H9 (cell line): ENCODE measurements around the gene IMMP2L. TPM values are rescaled to one million over a fixed set of nuclear protein-coding genes. Genes with fewer than 3 reads are reported as not detected.

Experiments used
- DNase-seq: peaks from one replicate; pipeline ENCODE4 v3.0.0-alpha.2; 2017
- H2AFZ ChIP-seq: one replicate; pipeline ENCODE4 v1.6.1; 2013; ENCODE audit warnings: mild to moderate bottlenecking, low read length, control low read depth, moderate library complexity
- H2AK5ac ChIP-seq: 2 replicates; pipeline ENCODE4 v1.6.1; 2013; ENCODE audit warnings: low read length, control low read depth, mixed read lengths; ENCODE audit not compliant: insufficient read length
- H2BK120ac ChIP-seq: one replicate; pipeline ENCODE4 v1.6.1; 2013; ENCODE audit warnings: low read depth, mild to moderate bottlenecking, low read length, control low read depth, inconsistent platforms; ENCODE audit not compliant: poor library complexity, severe bottlenecking
- H2BK12ac ChIP-seq: 2 replicates; pipeline ENCODE4 v1.6.1; 2013; ENCODE audit warnings: low read length, control low read depth, mixed read lengths, low read depth; ENCODE audit not compliant: insufficient read length
- H2BK15ac ChIP-seq: 2 replicates; pipeline ENCODE4 v1.6.1; 2013; ENCODE audit warnings: low read depth, low read length, control low read depth
- H2BK20ac ChIP-seq: one replicate; pipeline ENCODE4 v1.6.1; 2013; ENCODE audit warnings: low read depth, mild to moderate bottlenecking, low read length, control low read depth, inconsistent platforms; ENCODE audit not compliant: poor library complexity, severe bottlenecking
- H2BK5ac ChIP-seq: 2 replicates; pipeline ENCODE4 v1.6.1; 2013; ENCODE audit warnings: low read length, control low read depth, mixed read lengths; ENCODE audit not compliant: insufficient read length
- H3K14ac ChIP-seq: 2 replicates; pipeline ENCODE4 v1.6.1; 2013; ENCODE audit warnings: low read length, control low read depth; ENCODE audit not compliant: insufficient read depth
- H3K18ac ChIP-seq: 2 replicates; pipeline ENCODE4 v1.6.1; 2013; ENCODE audit warnings: low read depth, mild to moderate bottlenecking, mixed read lengths, low read length, control low read depth; ENCODE audit not compliant: insufficient read length
- H3K23ac ChIP-seq: 2 replicates; pipeline ENCODE4 v1.6.1; 2013; ENCODE audit warnings: low read length, control low read depth, mixed read lengths, low read depth; ENCODE audit not compliant: insufficient read length
- H3K23me2 ChIP-seq: 2 replicates; pipeline ENCODE4 v1.6.1; 2013; ENCODE audit warnings: low read depth, mild to moderate bottlenecking, mixed read lengths, low read length, control low read depth; ENCODE audit not compliant: insufficient read length, poor library complexity, severe bottlenecking
- H3K27ac ChIP-seq: 2 replicates; pipeline ENCODE4 v1.5.1; 2013; ENCODE audit warnings: low read length, control low read depth, mixed read lengths, low read depth; ENCODE audit not compliant: insufficient read length
- H3K27me3 ChIP-seq: 2 replicates; pipeline ENCODE4 v1.6.1; 2013; ENCODE audit warnings: low read length, control low read depth, inconsistent platforms; ENCODE audit not compliant: insufficient read depth
- H3K4ac ChIP-seq: 2 replicates; pipeline ENCODE4 v1.6.1; 2013; ENCODE audit warnings: low read depth, mild to moderate bottlenecking, control low read depth, inconsistent platforms, low read length, moderate library complexity
- H3K4me1 ChIP-seq: 2 replicates; pipeline ENCODE4 v1.6.1; 2013; ENCODE audit warnings: low read length, control low read depth, inconsistent platforms; ENCODE audit not compliant: insufficient read depth
- H3K4me2 ChIP-seq: 2 replicates; pipeline ENCODE4 v1.6.1; 2013; ENCODE audit warnings: low read length, control low read depth, mixed read lengths; ENCODE audit not compliant: insufficient read length, insufficient read depth
- H3K56ac ChIP-seq: 2 replicates; pipeline ENCODE4 v1.6.1; 2013; ENCODE audit warnings: low read depth, mild to moderate bottlenecking, mixed read lengths, low read length, control low read depth; ENCODE audit not compliant: insufficient read length
- H3K79me1 ChIP-seq: 2 replicates; pipeline ENCODE4 v1.6.1; 2013; ENCODE audit warnings: low read depth, mild to moderate bottlenecking, moderate library complexity, low read length, control low read depth, inconsistent platforms; ENCODE audit not compliant: insufficient read depth, poor library complexity, severe bottlenecking
- H3K79me2 ChIP-seq: 2 replicates; pipeline ENCODE4 v1.6.1; 2013; ENCODE audit warnings: low read length, control low read depth, inconsistent platforms; ENCODE audit not compliant: insufficient read depth
- H3K9ac ChIP-seq: 2 replicates; pipeline ENCODE4 v1.6.1; 2013; ENCODE audit warnings: low read length, control low read depth, mixed read lengths; ENCODE audit not compliant: insufficient read length; ENCODE audit errors: extremely low read depth
- H3K9me3 ChIP-seq: one replicate; pipeline ENCODE4 v1.6.1; 2013; ENCODE audit warnings: low read depth, low read length, inconsistent platforms; ENCODE audit not compliant: control insufficient read depth
- H3T11ph ChIP-seq: one replicate; pipeline ENCODE4 v1.6.1; 2013; ENCODE audit warnings: mild to moderate bottlenecking, low read length, control low read depth, inconsistent platforms
- H4K20me1 ChIP-seq: one replicate; pipeline ENCODE4 v1.6.1; 2013; ENCODE audit not compliant: control insufficient read depth, insufficient read length, insufficient read depth
- H4K5ac ChIP-seq: 2 replicates; pipeline ENCODE4 v1.6.1; 2013; ENCODE audit warnings: low read depth, mild to moderate bottlenecking, mixed read lengths, low read length, control low read depth; ENCODE audit not compliant: insufficient read length
- H4K8ac ChIP-seq: replicated peaks from 2 replicates; pipeline ENCODE4 v1.6.1; 2013; ENCODE audit warnings: low read length, control low read depth, mixed read lengths, low read depth; ENCODE audit not compliant: insufficient read length
- H4K91ac ChIP-seq: 2 replicates; pipeline ENCODE4 v1.6.1; 2013; ENCODE audit warnings: low read depth, mild to moderate bottlenecking, moderate library complexity, mixed read lengths, low read length, control low read depth; ENCODE audit not compliant: insufficient read length
- H3K27ac Mint-ChIP-seq, 3 experiments: 2 replicates in 2 of 3; 3 replicates in 1 of 3; pipeline ENCODE4 v1.8.0; 2020 to 2021; ENCODE audit warnings: mixed read lengths in 3 of 3, mild to moderate bottlenecking in 1 of 3, moderate library complexity in 1 of 3
- H3K27me3 Mint-ChIP-seq: 2 replicates; pipeline ENCODE4 v1.8.0; 2021; ENCODE audit warnings: low read depth, mild to moderate bottlenecking, moderate library complexity, mixed read lengths
- H3K36me3 Mint-ChIP-seq, 3 experiments: 2 replicates in 2 of 3; 3 replicates in 1 of 3; pipeline ENCODE4 v1.8.0; 2020 to 2021; ENCODE audit warnings: low read depth in 3 of 3, mixed read lengths in 3 of 3; ENCODE audit not compliant: insufficient read depth in 1 of 3
- H3K4me1 Mint-ChIP-seq, 2 experiments: 2 replicates each; pipeline ENCODE4 v1.8.0; 2020; ENCODE audit warnings: mixed read lengths in 2 of 2
- H3K4me3 Mint-ChIP-seq, 2 experiments: 2 replicates in 1 of 2; 3 replicates in 1 of 2; pipeline ENCODE4 v1.8.0; 2020 to 2021; ENCODE audit warnings: mild to moderate bottlenecking in 2 of 2, mixed read lengths in 2 of 2, moderate library complexity in 1 of 2
- H3K9me3 Mint-ChIP-seq, 2 experiments: 2 replicates in 1 of 2; 3 replicates in 1 of 2; pipeline ENCODE4 v1.8.0; 2020; ENCODE audit warnings: mild to moderate bottlenecking in 2 of 2, mixed read lengths in 2 of 2, moderate library complexity in 1 of 2
- CTCF ChIP-seq: fragments of 200-600 bp; sonication (generic); conservative IDR thresholded peaks from 3 replicates; pipeline ENCODE4 v1.8.0; 2021; ENCODE audit warnings: antibody characterized with exemption, mild to moderate bottlenecking
- WGBS: extraction: QIAGEN DNeasy Blood & Tissue Kit; methylation state at CpG from one replicate; pipeline ENCODE4 v1.1.7; 2013; ENCODE audit warnings: missing lambda C conversion rate, low lambda C conversion rate, mixed read lengths; ENCODE audit not compliant: insufficient read length; ENCODE audit errors: extremely low coverage; 5-methylcytosine and 5-hydroxymethylcytosine counted together
- total RNA-seq: library from RNA; stranded (reverse); gene quantifications from 2 replicates; pipeline ENCODE4 v1.2.1, GENCODE V29; 2021

IMMP2L gene
- total RNA-seq, 1 experiment from 2014 or later = 14.7 TPM

GRCh38 chr7:111380945-111381344, 181.3 kb downstream of the IMMP2L start:
- no peak overlapping the region for H2AK5ac ChIP-seq
- H3K9me3 ChIP-seq = no peaks in the 10 kb centered on the region
- H2AFZ ChIP-seq = no peak overlapping the region
- H3K9ac ChIP-seq = no peak overlapping the region
- Mint-ChIP-seq H3K27me3 (no peaks in the 10 kb centered on the region), H3K4me3 (no peak overlapping the region), H3K36me3 (no peaks in the 10 kb centered on the region), H3K9me3 (no peaks in the 10 kb centered on the region), H3K27ac (no peak overlapping the region), H3K4me1 (no peaks in the 10 kb centered on the region)
- H4K8ac ChIP-seq = no peak overlapping the region
- H3K79me2 ChIP-seq = no peaks in the 10 kb centered on the region
- H2BK5ac ChIP-seq = no peak overlapping the region
- H3K23ac ChIP-seq = no peak overlapping the region
- no peak overlapping the region for H4K5ac ChIP-seq
- no peak overlapping the region for H3K14ac ChIP-seq
- no peak overlapping the region for H2BK12ac ChIP-seq
- H2BK20ac ChIP-seq = no peak overlapping the region
- no peak overlapping the region for H3K18ac ChIP-seq
- no peaks in the 10 kb centered on the region for H3K4me1 ChIP-seq
- no peak overlapping the region for H3K27ac ChIP-seq
- DNase-seq = no peak
- TF ChIP-seq CTCF = no peak
- H3K27me3 ChIP-seq = no peaks in the 10 kb centered on the region
- no CpG with 5 or more reads among the region's 4 CpGs for WGBS
- H4K20me1 ChIP-seq = no peaks in the 10 kb centered on the region
- no peak overlapping the region for H3K4ac ChIP-seq
- no peak overlapping the region for H4K91ac ChIP-seq
- H3K79me1 ChIP-seq = no peaks in the 10 kb centered on the region
- no peak overlapping the region for H3K4me2 ChIP-seq
- H3K56ac ChIP-seq = no peak overlapping the region
- H2BK15ac ChIP-seq = no peak overlapping the region
- H3T11ph ChIP-seq = no peak overlapping the region
- H3K23me2 ChIP-seq = no peaks in the 10 kb centered on the region
- H2BK120ac ChIP-seq = no peak overlapping the region
